Neural progenitor cell (in vitro differentiated cells): ENCODE results near the gene SYCN. TPM values are rescaled to one million over a fixed set of nuclear protein-coding genes. Genes with fewer than 3 reads are reported as not detected.
A peak's percentile ranks its signal among the peaks of the same experiment; 100 is the strongest.

Source experiments
- DNase-seq: peaks from one replicate; pipeline ENCODE4 v3.0.0-alpha.2; 2016; ENCODE audit warnings: low spot score
- H2AFZ ChIP-seq: fragments of 200-600 bp; sonication (generic); replicated peaks from 2 replicates; pipeline ENCODE4 v1.6.1; 2016; ENCODE audit warnings: antibody characterized with exemption
- H3F3A ChIP-seq: fragments of 200-600 bp; sonication (generic); 2 replicates; pipeline ENCODE4 v1.6.1; 2016; ENCODE audit warnings: antibody characterized with exemption, low read depth
- H3K27ac ChIP-seq: fragments of 200-600 bp; sonication (generic); 2 replicates; pipeline ENCODE4 v1.5.1; 2016; ENCODE audit warnings: mild to moderate bottlenecking
- H3K27me3 ChIP-seq: fragments of 200-600 bp; sonication (generic); 2 replicates; pipeline ENCODE4 v1.6.1; 2016; ENCODE audit warnings: mild to moderate bottlenecking, moderate library complexity
- H3K36me3 ChIP-seq: fragments of 200-600 bp; sonication (generic); 2 replicates; pipeline ENCODE4 v1.5.1; 2016
- H3K4me1 ChIP-seq: fragments of 200-600 bp; sonication (generic); 2 replicates; pipeline ENCODE4 v1.6.1; 2016; ENCODE audit warnings: mixed run types
- H3K4me2 ChIP-seq: fragments of 200-600 bp; sonication (generic); 2 replicates; pipeline ENCODE4 v1.6.1; 2016
- H3K4me3 ChIP-seq: fragments of 200-600 bp; sonication (generic); 2 replicates; pipeline ENCODE4 v1.5.1; 2016
- H3K79me2 ChIP-seq: fragments of 200-600 bp; sonication (generic); 2 replicates; pipeline ENCODE4 v1.6.1; 2016; ENCODE audit warnings: low read depth
- H3K9ac ChIP-seq: fragments of 200-600 bp; sonication (generic); 2 replicates; pipeline ENCODE4 v1.6.1; 2016
- H3K9me3 ChIP-seq: fragments of 200-600 bp; sonication (generic); 2 replicates; pipeline ENCODE4 v1.5.1; 2016; ENCODE audit warnings: low read depth
- H4K20me1 ChIP-seq: fragments of 200-600 bp; sonication (generic); 2 replicates; pipeline ENCODE4 v1.6.1; 2016; ENCODE audit warnings: low read depth
- H3K27ac Mint-ChIP-seq: 3 replicates; pipeline ENCODE4 v1.8.0; 2021; ENCODE audit warnings: mixed read lengths
- H3K27me3 Mint-ChIP-seq: 2 replicates; pipeline ENCODE4 v1.8.0; 2022; ENCODE audit warnings: low read depth, mild to moderate bottlenecking, inconsistent platforms, moderate library complexity, mixed read lengths; ENCODE audit not compliant: insufficient read depth
- H3K36me3 Mint-ChIP-seq: 3 replicates; pipeline ENCODE4 v1.8.0; 2021; ENCODE audit warnings: mixed read lengths
- H3K4me1 Mint-ChIP-seq: 3 replicates; pipeline ENCODE4 v1.8.0; 2021; ENCODE audit warnings: mixed read lengths
- H3K4me3 Mint-ChIP-seq: 3 replicates; pipeline ENCODE4 v1.8.0; 2021; ENCODE audit warnings: mild to moderate bottlenecking, moderate library complexity, mixed read lengths
- H3K9me3 Mint-ChIP-seq: 3 replicates; pipeline ENCODE4 v1.8.0; 2020; ENCODE audit warnings: mixed read lengths
- EZH2 ChIP-seq: fragments of 200-600 bp; sonication (generic); IDR thresholded peaks from 2 replicates; pipeline ENCODE4 v1.6.1; 2017; ENCODE audit warnings: antibody characterized with exemption, mild to moderate bottlenecking, moderate library complexity
- EZH2phosphoT487 ChIP-seq: fragments of 200-600 bp; sonication (generic); IDR thresholded peaks from 2 replicates; pipeline ENCODE4 v1.6.1; 2017; ENCODE audit warnings: antibody characterized with exemption
- total RNA-seq: library from RNA; depleted of rRNA; stranded (reverse); fragments of >200 nt; gene quantifications from 2 replicates; pipeline ENCODE4 v1.2.3, GENCODE V29; 2015; ENCODE audit warnings: low replicate concordance
- TF ChIP-seq, protein P1 (sequence below): fragments of 200-600 bp; sonication (generic); IDR thresholded peaks from 2 replicates; pipeline ENCODE4 v1.5.1; 2017; ENCODE audit warnings: antibody characterized with exemption, mild to moderate bottlenecking

The SYCN gene, protein sequence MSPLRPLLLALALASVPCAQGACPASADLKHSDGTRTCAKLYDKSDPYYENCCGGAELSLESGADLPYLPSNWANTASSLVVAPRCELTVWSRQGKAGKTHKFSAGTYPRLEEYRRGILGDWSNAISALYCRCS
- not detected in 2 replicates for total RNA-seq

DNA sequence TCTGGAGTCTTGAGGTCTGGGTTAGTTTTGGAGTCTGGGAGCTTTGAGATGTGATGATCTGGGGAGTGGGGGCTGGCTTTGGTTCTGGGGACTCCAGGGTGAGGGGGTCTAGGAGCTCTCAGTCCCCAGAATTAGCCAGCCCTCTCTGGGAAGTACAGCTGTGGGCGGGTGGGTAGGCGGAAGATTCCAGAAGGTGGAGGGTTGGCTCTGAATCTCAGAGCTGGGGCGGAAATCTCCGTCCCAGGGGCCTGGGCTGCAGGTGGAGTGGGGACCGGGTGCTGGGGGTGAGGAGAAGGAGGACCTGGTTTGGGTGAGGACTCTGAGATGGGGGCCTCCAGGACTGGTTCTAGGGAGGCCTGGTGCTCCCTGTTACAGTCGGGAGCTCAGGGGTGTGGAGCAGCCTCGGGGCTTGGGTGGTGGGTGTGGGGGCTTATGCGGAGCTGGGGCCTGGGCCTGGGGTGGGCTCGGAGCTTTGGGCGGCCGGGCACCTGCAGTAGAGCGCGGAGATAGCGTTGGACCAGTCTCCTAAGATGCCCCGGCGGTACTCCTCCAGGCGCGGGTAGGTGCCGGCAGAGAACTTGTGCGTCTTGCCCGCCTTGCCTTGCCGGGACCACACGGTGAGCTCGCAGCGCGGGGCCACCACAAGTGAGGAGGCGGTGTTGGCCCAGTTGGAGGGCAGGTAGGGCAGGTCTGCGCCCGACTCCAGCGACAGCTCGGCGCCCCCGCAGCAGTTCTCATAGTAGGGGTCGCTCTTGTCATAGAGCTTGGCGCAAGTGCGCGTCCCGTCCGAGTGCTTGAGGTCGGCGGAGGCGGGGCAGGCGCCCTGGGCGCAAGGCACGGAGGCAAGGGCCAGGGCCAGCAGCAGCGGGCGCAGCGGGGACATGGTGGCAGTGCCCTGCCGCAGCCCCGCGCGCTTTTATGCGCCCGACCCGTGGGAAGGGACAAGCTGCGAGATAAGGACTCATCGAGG lies at the start of gene SYCN:
TSS of gene SYCN (minus strand) at position 892 of the 970 bp plus-strand sequence. CDS start at position 883, 9 bp downstream.
- peaks cover 25% of the 10 kb centered on the region for H3K27me3 ChIP-seq
- H3K4me2 ChIP-seq, result no peak within 1 kb of the TSS

DNA sequence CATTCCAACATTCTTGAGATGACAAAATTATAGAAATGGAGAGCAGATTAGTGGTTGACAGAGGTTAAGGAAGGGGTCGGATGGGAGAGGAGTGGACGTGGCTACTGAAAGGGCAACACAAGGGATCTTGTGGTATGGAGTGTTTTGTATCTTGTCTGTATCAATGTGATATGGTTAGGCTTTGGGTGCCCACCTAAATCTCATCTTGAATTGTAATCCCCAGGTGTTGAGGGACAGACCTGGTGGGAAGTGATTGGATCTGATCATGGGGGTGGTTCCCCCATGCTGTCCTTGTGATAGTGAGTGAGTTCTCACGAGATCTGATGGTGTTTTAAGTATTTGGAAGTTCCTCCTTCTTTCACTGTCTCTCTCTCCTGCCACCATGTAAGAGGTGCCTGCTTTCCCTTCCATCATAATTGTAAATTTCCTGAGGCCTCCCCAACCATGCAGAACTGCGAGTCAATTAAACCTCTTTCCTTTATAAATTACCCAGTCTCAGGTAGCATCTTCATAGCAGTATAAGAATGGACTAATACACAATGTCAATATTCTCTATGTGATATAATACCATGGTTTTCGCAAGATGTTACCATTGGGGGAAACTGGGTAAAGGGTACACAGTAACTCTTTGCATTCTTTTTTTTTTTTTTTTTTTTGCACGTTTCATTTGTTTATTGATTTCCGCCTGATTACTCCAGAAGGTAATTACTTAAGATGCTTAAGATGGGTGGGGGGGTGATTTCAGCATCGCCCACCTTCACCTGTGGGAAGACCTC lies 49.5 kb upstream of the SYCN start:
- Mint-ChIP-seq H3K27me3 (peaks cover 23% of the 10 kb centered on the region), H3K4me3 (no peak overlapping the region), H3K27ac (no peak overlapping the region), H3K9me3 (no peaks in the 10 kb centered on the region), H3K4me1 (peaks cover 9% of the 10 kb centered on the region), H3K36me3 (no peaks in the 10 kb centered on the region)
- Histone ChIP-seq H3K79me2 (no peaks in the 10 kb centered on the region), H4K20me1 (no peaks in the 10 kb centered on the region), H3K4me1 (no peaks in the 10 kb centered on the region), H3K36me3 (no peaks in the 10 kb centered on the region), H2AFZ (no peak overlapping the region), H3F3A (no peaks in the 10 kb centered on the region), H3K9me3 (no peaks in the 10 kb centered on the region), H3K4me3 (no peak overlapping the region), H3K9ac (no peak overlapping the region), H3K27ac (no peak overlapping the region), H3K27me3 (peaks cover 84% of the 10 kb centered on the region), H3K4me2 (no peak overlapping the region)
- TF ChIP-seq EZH2phosphoT487 (no peak), EZH2 (no peak)
- TF ChIP-seq, protein P1, sequence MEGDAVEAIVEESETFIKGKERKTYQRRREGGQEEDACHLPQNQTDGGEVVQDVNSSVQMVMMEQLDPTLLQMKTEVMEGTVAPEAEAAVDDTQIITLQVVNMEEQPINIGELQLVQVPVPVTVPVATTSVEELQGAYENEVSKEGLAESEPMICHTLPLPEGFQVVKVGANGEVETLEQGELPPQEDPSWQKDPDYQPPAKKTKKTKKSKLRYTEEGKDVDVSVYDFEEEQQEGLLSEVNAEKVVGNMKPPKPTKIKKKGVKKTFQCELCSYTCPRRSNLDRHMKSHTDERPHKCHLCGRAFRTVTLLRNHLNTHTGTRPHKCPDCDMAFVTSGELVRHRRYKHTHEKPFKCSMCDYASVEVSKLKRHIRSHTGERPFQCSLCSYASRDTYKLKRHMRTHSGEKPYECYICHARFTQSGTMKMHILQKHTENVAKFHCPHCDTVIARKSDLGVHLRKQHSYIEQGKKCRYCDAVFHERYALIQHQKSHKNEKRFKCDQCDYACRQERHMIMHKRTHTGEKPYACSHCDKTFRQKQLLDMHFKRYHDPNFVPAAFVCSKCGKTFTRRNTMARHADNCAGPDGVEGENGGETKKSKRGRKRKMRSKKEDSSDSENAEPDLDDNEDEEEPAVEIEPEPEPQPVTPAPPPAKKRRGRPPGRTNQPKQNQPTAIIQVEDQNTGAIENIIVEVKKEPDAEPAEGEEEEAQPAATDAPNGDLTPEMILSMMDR, result no peak
- DNase-seq, result no peak

More for the DNA sequence above, at the start of gene SYCN:
- no peaks in the 10 kb centered on the region for H3K79me2 ChIP-seq
- no peak within 1 kb of the TSS for H2AFZ ChIP-seq
- H3K27me3 Mint-ChIP-seq, result peaks cover 10% of the 10 kb centered on the region
- H3K27ac Mint-ChIP-seq, result peak within 1 kb of the TSS; percentile 19
- H3K4me3 Mint-ChIP-seq, result no peak within 1 kb of the TSS
- no peaks in the 10 kb centered on the region for H3F3A ChIP-seq
- no peaks in the 10 kb centered on the region for H4K20me1 ChIP-seq
- no peak within 1 kb of the TSS for H3K9ac ChIP-seq
- no peak within 1 kb of the TSS for H3K27ac ChIP-seq
- TF ChIP-seq EZH2phosphoT487, result no peak
- TF ChIP-seq EZH2, result no peak
- TF ChIP-seq, protein P1, result no peak
- no peaks in the 10 kb centered on the region for H3K9me3 Mint-ChIP-seq
- peaks cover 10% of the 10 kb centered on the region for H3K4me1 Mint-ChIP-seq
- no peaks in the 10 kb centered on the region for H3K9me3 ChIP-seq
- no peaks in the 10 kb centered on the region for H3K36me3 ChIP-seq
- no peak for DNase-seq
- H3K4me1 ChIP-seq, result no peaks in the 10 kb centered on the region
- H3K36me3 Mint-ChIP-seq, result no peaks in the 10 kb centered on the region
- no peak within 1 kb of the TSS for H3K4me3 ChIP-seq

DNA sequence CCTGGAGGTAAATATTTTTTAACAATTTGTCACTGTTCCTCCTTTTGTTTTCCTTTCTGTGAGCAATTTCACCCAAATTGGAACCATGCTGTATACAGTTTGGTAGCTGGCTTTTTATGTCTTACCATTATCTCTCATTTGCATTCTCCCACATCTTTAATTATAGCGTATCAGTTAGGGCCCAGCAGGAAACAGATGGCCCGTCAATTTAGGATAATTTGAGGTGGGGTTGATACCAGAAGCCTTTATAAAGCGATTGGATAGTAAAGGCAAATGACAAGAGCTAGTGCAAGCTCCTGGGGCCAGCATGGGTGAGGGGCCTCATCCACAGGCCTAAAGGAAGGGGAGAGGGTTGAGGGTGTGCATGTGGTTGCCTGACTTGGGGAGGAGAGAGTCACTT lies 48.4 kb upstream of the SYCN start:
- no peak overlapping the region for H3K27ac ChIP-seq
- peaks cover 28% of the 10 kb centered on the region for H3K27me3 Mint-ChIP-seq

More for the DNA sequence above, 48.4 kb upstream of the SYCN start:
- Mint-ChIP-seq H3K4me1 (peaks cover 2% of the 10 kb centered on the region), H3K4me3 (no peak overlapping the region), H3K27ac (peak overlapping the region; percentile 51), H3K36me3 (no peaks in the 10 kb centered on the region), H3K9me3 (no peaks in the 10 kb centered on the region)
- Histone ChIP-seq H3K79me2 (no peaks in the 10 kb centered on the region), H3K9me3 (no peaks in the 10 kb centered on the region), H3K4me3 (no peak overlapping the region), H3K4me2 (no peak overlapping the region), H3K4me1 (no peaks in the 10 kb centered on the region), H3K9ac (no peak overlapping the region), H3F3A (no peaks in the 10 kb centered on the region), H3K36me3 (no peaks in the 10 kb centered on the region), H4K20me1 (no peaks in the 10 kb centered on the region), H2AFZ (no peak overlapping the region), H3K27me3 (peaks cover 95% of the 10 kb centered on the region)
- TF ChIP-seq, protein P1, result no peak
- no peak for TF ChIP-seq EZH2
- TF ChIP-seq EZH2phosphoT487, result no peak
- DNase-seq, result no peak
